Head of caudate nucleus (tissue), 42 donors: ENCODE data around the gene BROX.
"Not testable (repeated sequence)": the region's sequence is repeated elsewhere in the genome, so short reads cannot be mapped to it uniquely, and the experiment has no call there.

Experiments
- DNase-seq, 42 donors: peaks; one replicate each; pipeline versions ENCODE4 v3.0.0 to v3.0.0-alpha.2; 2020 to 2021; ENCODE audit warnings: mixed read lengths in 7 of 42
- intact Hi-C: fragments of 100-400 bp; cut with DNase I; formaldehyde crosslinking; loops from one replicate; pipeline ENCODE4 v1.15.0; 2022

BROX gene

GRCh38 chr1:222712253-222713090 lies at the start of gene BROX, which contains the start of gene AIDA:
TSS of gene BROX (plus strand) at chr1:222712564. CDS start at chr1:222715700, 3,136 bp downstream.
TSS of gene AIDA (minus strand) at chr1:222712491. CDS start at chr1:222712317, 174 bp downstream.
- peak; percentile 84 to 98 (median 96) for DNase-seq
- intact Hi-C loops = loop anchor here (10.0 kb wide), 2 partner anchors 68 to 248 kb away; no protein-coding TSS in a partner anchor

GRCh38 chr1:222663431-222663934 lies 48.9 kb upstream of the BROX start:
- intact Hi-C loops = no loop called here
- no peak for DNase-seq

- intact Hi-C loops = no loop called here
- DNase-seq = no peak
Observed at GRCh38 chr1:222665964-222666363, 46.4 kb upstream of the BROX start.

- DNase-seq, intact Hi-C loops: not testable (repeated sequence)
Observed at GRCh38 chr1:222668184-222668583, 44.2 kb upstream of the BROX start.

GRCh38 chr1:222669107-222669506 lies 43.3 kb upstream of the BROX start:
- DNase-seq, intact Hi-C loops: not testable (repeated sequence)

- no peak for DNase-seq
- intact Hi-C loops = no loop called here
Observed at GRCh38 chr1:222670110-222670509, 42.3 kb upstream of the BROX start.

GRCh38 chr1:222680080-222680479 lies 32.3 kb upstream of the BROX start:
- intact Hi-C loops = no loop called here
- no peak for DNase-seq

- DNase-seq = no peak
- intact Hi-C loops = no loop called here
Observed at GRCh38 chr1:222691016-222691415, 21.3 kb upstream of the BROX start.

GRCh38 chr1:222694927-222695326 lies 17.4 kb upstream of the BROX start:
- intact Hi-C loops = no loop called here
- no peak for DNase-seq

- intact Hi-C loops = no loop called here
Observed at GRCh38 chr1:222696741-222697140, 15.6 kb upstream of the BROX start.

GRCh38 chr1:222697203-222697602 lies 15.2 kb upstream of the BROX start:
- intact Hi-C loops = no loop called here
- DNase-seq = no peak

More at GRCh38 chr1:222696741-222697140, 15.6 kb upstream of the BROX start:
- no peak for DNase-seq

GRCh38 chr1:222697826-222698225 lies 14.5 kb upstream of the BROX start:
- intact Hi-C loops = no loop called here
- no peak for DNase-seq

GRCh38 chr1:222702210-222702609 lies 10.2 kb upstream of the BROX start:
- intact Hi-C loops = no loop called here
- no peak for DNase-seq

GRCh38 chr1:222704260-222704659 lies 8.1 kb upstream of the BROX start:
- intact Hi-C loops = no loop called here

GRCh38 chr1:222706815-222707214 lies 5.5 kb upstream of the BROX start:
- no peak for DNase-seq
- intact Hi-C loops = no loop called here

More at GRCh38 chr1:222704260-222704659, 8.1 kb upstream of the BROX start:
- DNase-seq = no peak

- DNase-seq = no peak
- intact Hi-C loops = loop anchor here (10.0 kb wide), 2 partner anchors 65 to 245 kb away; no protein-coding TSS in a partner anchor
Observed at GRCh38 chr1:222709700-222710153, 2.6 kb upstream of the BROX start.

- intact Hi-C loops = loop anchor here (10.0 kb wide), 2 partner anchors 67 to 247 kb away; no protein-coding TSS in a partner anchor
- peak; percentile 30 to 83 (median 60) for DNase-seq
Observed at GRCh38 chr1:222711319-222712252, 778 bp upstream of the BROX start.

GRCh38 chr1:222713091-222713961 lies 962 bp downstream of the BROX start:
- intact Hi-C loops = loop anchor here (10.0 kb wide), 2 partner anchors 69 to 249 kb away; no protein-coding TSS in a partner anchor
- DNase-seq = peak; percentile 86 to 97 (median 92)
